Tibial artery (tissue), 4 donors: Measurements from ENCODE around the gene MPP1.

ENCODE experiments used
- DNase-seq, 2 donors: peaks; one replicate each; pipeline ENCODE4 v3.0.0-alpha.2; 2019
- H3K27ac ChIP-seq, 2 donors: fragments of 200-600 bp; sonication (generic) in 1 of 2; 1 replicate in 1 of 2; 2 replicates in 1 of 2; pipeline ENCODE4 v1.5.1; 2018 to 2019; ENCODE audit warnings: mild to moderate bottlenecking in 1 of 2
- H3K27me3 ChIP-seq, 2 donors: fragments of 200-600 bp; sonication (generic) in 1 of 2; one replicate each; pipeline versions ENCODE4 v1.5.1 to v1.6.0; 2016 to 2019
- H3K36me3 ChIP-seq, 3 donors: fragments of 200-600 bp; sonication (generic) in 2 of 3; one replicate each; pipeline ENCODE4 v1.5.1; 2016 to 2019; ENCODE audit warnings: mild to moderate bottlenecking in 2 of 3
- H3K4me1 ChIP-seq, 4 donors: fragments of 200-600 bp; sonication (generic) in 2 of 4; 1 replicate in 3 of 4; 2 replicates in 1 of 4; pipeline ENCODE4 v1.5.1; 2016 to 2019
- H3K4me3 ChIP-seq, 2 donors: fragments of 200-600 bp; sonication (generic) in 1 of 2; 1 replicate in 1 of 2; 2 replicates in 1 of 2; pipeline ENCODE4 v1.5.1; 2018 to 2019; ENCODE audit warnings: mild to moderate bottlenecking in 2 of 2
- H3K9me3 ChIP-seq, 3 donors: fragments of 200-600 bp; sonication (generic) in 1 of 3; one replicate each; pipeline ENCODE4 v1.5.1; 2016 to 2019
- intact Hi-C: fragments of 100-400 bp; cut with DNase I; formaldehyde crosslinking; loops from one replicate; pipeline ENCODE4 v1.15.0; 2023; ENCODE audit warnings: low total_unique reads
- TF ChIP-seq, protein P1 (sequence below), 2 experiments: fragments of 200-600 bp in 1 of 2; fragments of 450-650 bp in 1 of 2; IDR thresholded peaks; one replicate each; pipeline ENCODE4 v1.5.1; 2017 to 2019; ENCODE audit warnings: antibody characterized with exemption in 2 of 2, mild to moderate bottlenecking in 1 of 2, moderate library complexity in 1 of 2

The MPP1 gene

DNA sequence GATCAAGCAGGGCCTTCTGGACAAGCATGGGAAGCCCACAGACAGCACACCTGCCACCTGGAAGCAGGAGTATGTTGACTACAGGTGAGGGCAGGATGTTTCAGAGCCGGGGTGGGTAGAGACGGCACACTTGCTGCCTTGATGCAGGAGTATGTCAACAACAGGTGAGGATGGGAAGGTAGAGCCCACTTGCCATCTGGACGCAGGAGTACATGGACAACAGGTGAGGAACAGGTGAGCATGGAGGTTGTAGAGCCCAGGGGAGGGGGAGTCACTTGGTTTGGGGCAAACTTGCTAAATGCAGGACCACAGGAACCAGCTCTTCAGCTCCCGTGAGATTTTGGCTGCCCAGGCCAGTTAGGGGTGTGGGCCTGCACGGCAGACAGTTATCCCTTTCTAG, 30.7 kb downstream of the MPP1 start:
- H3K9me3 ChIP-seq: peaks cover 0 to 5% (median 0%) of the 10 kb centered on the region in 3 donors
- H3K4me3 ChIP-seq: no peak overlapping the region
- TF ChIP-seq, protein P1, sequence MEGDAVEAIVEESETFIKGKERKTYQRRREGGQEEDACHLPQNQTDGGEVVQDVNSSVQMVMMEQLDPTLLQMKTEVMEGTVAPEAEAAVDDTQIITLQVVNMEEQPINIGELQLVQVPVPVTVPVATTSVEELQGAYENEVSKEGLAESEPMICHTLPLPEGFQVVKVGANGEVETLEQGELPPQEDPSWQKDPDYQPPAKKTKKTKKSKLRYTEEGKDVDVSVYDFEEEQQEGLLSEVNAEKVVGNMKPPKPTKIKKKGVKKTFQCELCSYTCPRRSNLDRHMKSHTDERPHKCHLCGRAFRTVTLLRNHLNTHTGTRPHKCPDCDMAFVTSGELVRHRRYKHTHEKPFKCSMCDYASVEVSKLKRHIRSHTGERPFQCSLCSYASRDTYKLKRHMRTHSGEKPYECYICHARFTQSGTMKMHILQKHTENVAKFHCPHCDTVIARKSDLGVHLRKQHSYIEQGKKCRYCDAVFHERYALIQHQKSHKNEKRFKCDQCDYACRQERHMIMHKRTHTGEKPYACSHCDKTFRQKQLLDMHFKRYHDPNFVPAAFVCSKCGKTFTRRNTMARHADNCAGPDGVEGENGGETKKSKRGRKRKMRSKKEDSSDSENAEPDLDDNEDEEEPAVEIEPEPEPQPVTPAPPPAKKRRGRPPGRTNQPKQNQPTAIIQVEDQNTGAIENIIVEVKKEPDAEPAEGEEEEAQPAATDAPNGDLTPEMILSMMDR (IDR thresholded peaks at IDR 0.05): no peak
- H3K27me3 ChIP-seq: no peaks in the 10 kb centered on the region
- intact Hi-C loops: no loop called here
- no peak for DNase-seq
- no peak overlapping the region for H3K27ac ChIP-seq
- peaks cover 13 to 66% (median 25%) of the 10 kb centered on the region in 3 donors for H3K36me3 ChIP-seq
- no peaks in the 10 kb centered on the region for H3K4me1 ChIP-seq

DNA sequence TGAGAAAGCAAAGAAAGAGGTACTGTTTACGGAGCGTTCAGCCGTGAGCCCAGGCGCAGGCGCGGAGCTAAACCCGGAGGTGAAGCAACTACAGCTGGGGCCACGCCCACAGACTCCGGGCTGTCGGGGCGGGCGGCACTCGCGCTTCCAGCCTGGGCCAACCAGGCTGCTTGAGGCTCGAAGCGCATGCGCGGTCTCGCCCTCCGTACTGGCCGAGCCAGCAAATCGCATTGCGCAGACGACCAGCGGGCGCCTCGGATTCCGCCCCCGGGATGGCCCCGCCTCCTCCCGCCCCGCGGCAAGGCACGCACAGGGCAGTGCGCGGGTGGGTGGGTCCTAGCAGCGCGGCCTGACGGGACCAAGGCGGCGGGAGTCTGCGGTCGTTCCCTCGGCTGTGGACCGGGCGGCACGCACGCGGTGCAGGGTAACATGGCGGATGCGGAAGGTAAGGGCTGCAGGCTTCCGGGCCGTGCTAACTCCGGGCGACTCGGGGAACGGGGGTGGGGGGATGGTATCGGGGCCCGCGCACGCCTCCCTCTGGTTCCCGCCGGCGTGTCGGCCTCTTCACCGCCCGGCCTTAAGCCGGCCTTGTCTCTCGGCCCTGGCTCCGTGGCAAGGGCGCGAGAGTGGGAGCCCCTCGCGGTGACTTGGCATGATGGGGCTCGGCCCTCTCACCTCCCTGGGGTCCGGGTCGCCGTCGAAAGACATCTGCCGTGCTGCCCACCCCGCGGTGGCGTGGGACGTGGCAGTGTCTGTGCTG, 42.6 kb downstream of the MPP1 start, which contains the start of gene DKC1:
DKC1 (plus strand) TSS at position 328 of the 760 bp plus-strand sequence; CDS start at position 430, 102 bp downstream.
- Histone ChIP-seq H3K4me3 (peak within 1 kb of the TSS; percentile 62 to 75), H3K4me1 (peaks cover 0 to 5% (median 2%) of the 10 kb centered on the region in 4 donors), H3K9me3 (no peaks in the 10 kb centered on the region), H3K36me3 (peaks cover 0 to 23% (median 17%) of the 10 kb centered on the region in 3 donors), H3K27me3 (no peaks in the 10 kb centered on the region), H3K27ac (peak within 1 kb of the TSS; percentile 53 to 76)
- intact Hi-C loops: no loop called here
- TF ChIP-seq, protein P1 (IDR thresholded peaks at IDR 0.05): peak in 1 of 2 experiments; percentile 17
- DNase-seq: peak; percentile 92 to 97

DNA sequence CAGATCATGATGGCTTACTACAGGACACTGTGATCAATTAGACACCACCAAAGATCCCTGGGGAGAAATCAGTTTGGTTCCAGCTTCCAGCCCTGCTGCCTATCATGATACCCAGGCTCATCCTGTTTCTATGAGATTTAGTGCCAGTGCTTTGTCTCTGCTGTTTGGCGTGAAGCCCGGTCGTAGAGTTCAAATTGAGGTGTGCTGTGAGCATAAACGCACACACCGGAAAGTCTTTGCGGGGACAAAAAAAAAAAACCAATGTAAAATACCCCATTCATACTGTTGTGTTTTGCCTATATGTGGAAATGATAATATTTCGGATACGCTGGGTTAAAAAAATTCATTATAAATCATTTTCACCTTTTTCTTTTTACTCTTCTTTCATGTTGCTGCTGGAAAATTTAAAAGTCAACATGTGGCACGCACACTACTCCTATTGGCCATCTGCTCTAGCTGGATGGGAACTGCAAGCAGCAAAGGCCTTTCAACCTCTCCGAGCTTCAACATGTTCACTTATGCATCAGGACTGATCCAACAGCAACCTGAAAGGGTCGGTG, 43.2 kb downstream of the MPP1 start:
- H3K27me3 ChIP-seq: no peaks in the 10 kb centered on the region
- no peaks in the 10 kb centered on the region for H3K9me3 ChIP-seq
- peaks cover 0 to 5% (median 2%) of the 10 kb centered on the region in 4 donors for H3K4me1 ChIP-seq
- intact Hi-C loops: no loop called here
- DNase-seq: no peak
- TF ChIP-seq, protein P1 (IDR thresholded peaks at IDR 0.05): no peak
- H3K36me3 ChIP-seq: peaks cover 0 to 18% (median 13%) of the 10 kb centered on the region in 3 donors
- H3K27ac ChIP-seq: peak overlapping the region; percentile 53 to 76
- H3K4me3 ChIP-seq: peak overlapping the region; percentile 62 to 75

DNA sequence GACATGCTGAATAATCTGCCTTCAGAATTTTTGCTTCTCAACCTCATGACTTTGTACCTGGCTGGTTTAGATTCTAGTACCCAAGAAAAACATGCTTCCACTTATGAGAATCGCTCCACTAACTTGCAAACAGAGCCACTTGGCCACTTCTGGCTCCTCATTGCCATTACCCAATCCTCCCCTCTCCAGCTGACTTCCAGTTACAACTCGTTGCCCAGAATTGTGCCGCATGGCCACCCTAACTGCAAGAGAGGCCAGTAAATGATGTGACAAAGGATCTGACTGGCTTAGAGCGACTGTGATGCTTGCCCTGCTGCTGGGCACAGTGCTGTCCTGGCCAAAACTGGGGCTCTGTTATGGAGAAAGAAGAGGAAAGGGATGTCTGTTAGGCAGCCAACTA, 46.6 kb downstream of the MPP1 start:
- TF ChIP-seq, protein P1 (IDR thresholded peaks at IDR 0.05): no peak
- H3K27ac ChIP-seq: no peak overlapping the region
- H3K4me1 ChIP-seq: peaks cover 0 to 2% (median under 1%) of the 10 kb centered on the region in 4 donors
- no peak overlapping the region for H3K4me3 ChIP-seq
- H3K36me3 ChIP-seq: no peaks in the 10 kb centered on the region
- H3K27me3 ChIP-seq: no peaks in the 10 kb centered on the region
- H3K9me3 ChIP-seq: no peaks in the 10 kb centered on the region
- intact Hi-C loops: no loop called here
- DNase-seq: no peak

DNA sequence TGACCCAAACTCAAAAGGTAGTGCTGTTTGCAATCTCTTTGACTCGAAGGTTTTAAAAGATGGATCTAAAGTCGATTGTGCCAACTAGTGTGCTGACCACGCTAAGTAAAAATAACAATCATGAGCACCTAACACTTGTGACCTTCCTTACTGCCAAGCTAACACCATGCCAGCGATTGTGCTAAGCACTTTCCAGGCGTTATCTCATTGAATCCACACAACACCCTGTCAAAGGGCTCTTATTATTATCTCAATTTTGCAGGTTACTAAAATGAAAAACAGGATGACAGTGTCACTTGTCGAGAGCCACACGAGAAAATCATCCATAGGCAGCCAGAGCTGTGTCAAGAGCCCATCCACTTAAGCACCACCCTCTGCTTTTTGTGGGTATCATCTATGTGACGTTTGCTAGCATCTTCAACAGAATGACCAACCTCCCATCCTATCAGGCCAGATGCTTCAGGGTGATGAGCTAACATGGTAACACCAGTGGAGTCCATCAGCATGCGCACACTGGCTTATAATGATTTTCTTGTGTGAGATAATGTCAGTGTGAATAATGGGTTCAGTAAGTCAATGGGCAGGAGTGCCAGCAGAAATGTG, 53.5 kb downstream of the MPP1 start:
- no peak for DNase-seq
- H3K4me3 ChIP-seq: no peak overlapping the region
- intact Hi-C loops: no loop called here
- no peaks in the 10 kb centered on the region for H3K36me3 ChIP-seq
- TF ChIP-seq, protein P1 (IDR thresholded peaks at IDR 0.05): no peak
- H3K27ac ChIP-seq: peak overlapping the region in 1 of 2 donors; percentile 89
- peaks cover 3 to 12% (median 8%) of the 10 kb centered on the region in 4 donors for H3K4me1 ChIP-seq
- H3K9me3 ChIP-seq: no peaks in the 10 kb centered on the region
- no peaks in the 10 kb centered on the region for H3K27me3 ChIP-seq
